ENCODE results near the gene MAP2K5. TPM values are rescaled to one million over a fixed set of nuclear protein-coding genes. Genes with fewer than 3 reads are reported as not detected.

MAP2K5 gene
- total RNA-seq, 2 experiments from 2014 or later: 18.0 to 26.7 TPM

DNA sequence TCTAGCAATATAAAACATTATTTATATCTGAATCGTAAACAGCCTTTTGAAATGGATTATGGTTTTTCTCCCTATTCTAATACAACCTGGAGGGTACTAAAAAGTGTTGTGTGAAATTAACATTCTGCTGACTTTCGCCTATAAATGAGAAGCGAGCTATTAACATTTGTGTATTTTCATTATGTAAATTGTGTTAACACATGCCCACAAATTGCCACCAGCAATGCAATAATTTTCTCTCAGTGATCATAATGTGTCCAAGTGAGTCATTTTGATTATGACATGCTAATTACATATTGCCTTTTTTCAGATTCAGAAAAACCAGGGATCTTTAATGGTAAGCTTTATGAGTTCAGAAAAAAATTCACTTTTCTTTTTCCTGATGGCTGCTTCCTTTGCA lies 205.4 kb downstream of the MAP2K5 start:
- ChIA-PET POLR2A (no interaction called here), CTCF (interaction anchor here (0.7 kb wide), 1 partner anchor 10 kb away, joined by 3 read pairs; no protein-coding TSS in a partner anchor)
- peaks cover 49% of the 10 kb centered on the region for H3K4me1 Mint-ChIP-seq
- intact Hi-C loops (cut with DNase I, micrococcal nuclease): loop anchor here in 1 of 2 experiments (10.0 kb wide), 2 partner anchors 503 to 723 kb away; no protein-coding TSS in a partner anchor
- no peak overlapping the region for H3K27ac Mint-ChIP-seq
- no peaks in the 10 kb centered on the region for H3K9me3 Mint-ChIP-seq (ENCODE audit: low read depth)
- no peak overlapping the region for H3K4me3 Mint-ChIP-seq
- no peak for DNase-seq
- no peaks in the 10 kb centered on the region for H3K36me3 Mint-ChIP-seq (ENCODE audit: low read depth)
- ATAC-seq: no peak
- no peaks in the 10 kb centered on the region for H3K27me3 Mint-ChIP-seq

DNA sequence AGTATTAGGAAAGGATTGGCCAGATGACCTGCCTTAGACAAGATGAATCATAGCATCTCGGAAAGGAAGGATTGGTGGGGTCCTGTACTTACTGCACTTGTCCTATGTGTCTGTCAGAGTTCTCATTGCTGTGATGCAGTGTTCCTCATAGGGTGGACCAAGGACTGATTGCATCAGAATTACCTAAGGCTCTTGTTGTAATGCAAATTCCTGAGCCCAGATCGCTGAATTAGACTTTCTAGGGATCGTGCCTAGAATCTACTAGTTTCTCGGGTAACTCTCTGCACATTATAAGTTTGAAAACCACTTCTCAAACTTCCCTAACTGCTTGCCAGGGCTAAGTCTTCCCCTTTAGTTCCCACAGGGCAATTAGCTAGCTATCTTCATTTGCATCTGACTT lies 207.9 kb downstream of the MAP2K5 start:
- intact Hi-C loops (cut with DNase I, micrococcal nuclease): no loop called here
- no peak overlapping the region for H3K4me3 Mint-ChIP-seq
- CTCF ChIA-PET: interaction anchor here (1.2 kb wide), 1 partner anchor 87 kb away, joined by 4 read pairs; no protein-coding TSS in a partner anchor
- H3K4me1 Mint-ChIP-seq: peaks cover 34% of the 10 kb centered on the region
- no peak overlapping the region for H3K27ac Mint-ChIP-seq
- no peaks in the 10 kb centered on the region for H3K9me3 Mint-ChIP-seq (ENCODE audit: low read depth)
- no peaks in the 10 kb centered on the region for H3K27me3 Mint-ChIP-seq
- ATAC-seq (no peak), DNase-seq (no peak)
- H3K36me3 Mint-ChIP-seq (ENCODE audit: low read depth): peaks cover 2% of the 10 kb centered on the region
- POLR2A ChIA-PET: no interaction called here

DNA sequence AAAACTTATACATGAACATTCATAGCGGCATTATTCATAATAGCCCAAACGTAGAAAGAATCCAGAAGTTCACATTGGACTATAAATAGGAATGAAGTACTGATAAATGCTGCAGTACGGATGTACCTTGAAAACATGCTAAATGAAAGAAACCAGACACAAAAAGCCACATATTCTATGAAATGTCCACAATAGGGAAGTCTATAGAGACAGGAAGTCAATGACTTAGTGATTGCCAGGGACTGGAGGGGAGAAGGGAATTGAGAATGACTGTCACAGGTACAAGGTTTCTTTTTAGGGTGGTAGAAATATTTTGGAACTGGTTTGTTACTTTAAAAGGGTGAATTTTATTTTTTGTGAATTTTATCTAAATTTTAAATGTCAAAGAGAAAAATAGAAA lies 211.4 kb downstream of the MAP2K5 start:
- peaks cover 2% of the 10 kb centered on the region for H3K36me3 Mint-ChIP-seq (ENCODE audit: low read depth)
- ChIA-PET CTCF (interaction anchor here (1.2 kb wide), 1 partner anchor 18 kb away, joined by 3 read pairs; no protein-coding TSS in a partner anchor), POLR2A (interaction anchor here (0.6 kb wide), 1 partner anchor 24 kb away, joined by 6 read pairs; no protein-coding TSS in a partner anchor)
- no peaks in the 10 kb centered on the region for H3K27me3 Mint-ChIP-seq
- no peak overlapping the region for H3K27ac Mint-ChIP-seq
- ATAC-seq: no peak
- no peak for DNase-seq
- H3K4me3 Mint-ChIP-seq: no peak overlapping the region
- peaks cover 42% of the 10 kb centered on the region for H3K4me1 Mint-ChIP-seq
- intact Hi-C loops (cut with DNase I, micrococcal nuclease): no loop called here
- H3K9me3 Mint-ChIP-seq (ENCODE audit: low read depth): no peaks in the 10 kb centered on the region

DNA sequence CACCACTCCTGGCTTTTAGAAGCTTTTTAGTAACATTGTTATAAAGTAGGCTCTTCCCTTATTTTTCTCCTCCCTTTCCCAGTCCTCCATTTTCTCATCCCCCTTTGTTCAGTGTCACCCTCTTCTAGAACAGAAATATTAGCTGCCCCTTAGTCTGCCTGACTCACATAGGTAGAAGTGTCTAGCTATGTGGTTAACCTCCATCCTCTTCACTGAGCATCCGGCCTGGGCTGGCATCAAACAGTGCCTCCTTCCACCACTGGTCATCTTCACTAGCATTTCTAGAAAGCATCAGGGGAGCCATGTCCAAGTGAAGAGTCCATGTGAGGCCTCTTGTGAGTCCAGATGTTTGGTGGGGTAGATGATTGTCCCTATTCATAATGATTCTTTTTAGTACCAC lies 212.8 kb downstream of the MAP2K5 start:
- Mint-ChIP-seq H3K9me3 (ENCODE audit: low read depth) (no peaks in the 10 kb centered on the region), H3K4me3 (no peak overlapping the region), H3K4me1 (peaks cover 51% of the 10 kb centered on the region), H3K36me3 (ENCODE audit: low read depth) (peaks cover 2% of the 10 kb centered on the region), H3K27me3 (no peaks in the 10 kb centered on the region), H3K27ac (no peak overlapping the region)
- no peak for DNase-seq
- ChIA-PET POLR2A (no interaction called here), CTCF (interaction anchor here (1.2 to 1.9 kb wide), 5 partner anchors 9 to 27 kb away, joined by 3 to 6 read pairs (median 3); no protein-coding TSS in a partner anchor)
- no peak for ATAC-seq
- intact Hi-C loops (cut with DNase I, micrococcal nuclease): no loop called here

DNA sequence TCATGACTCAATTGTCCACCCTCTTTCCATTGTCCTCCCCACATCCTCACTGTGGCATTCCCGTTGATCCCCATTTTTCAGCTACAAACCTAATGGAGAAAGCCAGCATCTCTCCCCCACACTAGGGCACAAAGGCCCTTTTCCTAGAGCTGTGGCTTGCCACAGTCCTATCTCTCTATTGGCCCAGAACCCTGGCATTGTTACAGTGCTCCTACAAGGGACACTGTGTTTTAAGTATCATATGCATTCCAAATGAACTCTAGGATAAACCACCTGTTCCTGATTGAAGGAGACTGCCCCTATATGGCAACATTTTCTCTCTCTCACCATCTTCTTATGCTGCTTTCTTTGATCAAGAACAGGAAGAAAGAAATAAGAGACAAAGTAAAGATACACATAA lies 213.4 kb downstream of the MAP2K5 start:
- peak overlapping the region; percentile 1 for H3K27ac Mint-ChIP-seq
- no peaks in the 10 kb centered on the region for H3K9me3 Mint-ChIP-seq (ENCODE audit: low read depth)
- peaks cover 2% of the 10 kb centered on the region for H3K36me3 Mint-ChIP-seq (ENCODE audit: low read depth)
- CTCF ChIA-PET: interaction anchor here (1.2 to 1.9 kb wide), 4 partner anchors 9 to 28 kb away, joined by 3 to 6 read pairs (median 3); no protein-coding TSS in a partner anchor
- ATAC-seq (no peak), DNase-seq (no peak)
- H3K27me3 Mint-ChIP-seq: no peaks in the 10 kb centered on the region
- POLR2A ChIA-PET: interaction anchor here (0.6 kb wide), 1 partner anchor 213 kb away, joined by 3 read pairs; the partner anchor contains the start of gene MAP2K5
- peaks cover 50% of the 10 kb centered on the region for H3K4me1 Mint-ChIP-seq
- intact Hi-C loops (cut with DNase I, micrococcal nuclease): no loop called here
- H3K4me3 Mint-ChIP-seq: no peak overlapping the region

DNA sequence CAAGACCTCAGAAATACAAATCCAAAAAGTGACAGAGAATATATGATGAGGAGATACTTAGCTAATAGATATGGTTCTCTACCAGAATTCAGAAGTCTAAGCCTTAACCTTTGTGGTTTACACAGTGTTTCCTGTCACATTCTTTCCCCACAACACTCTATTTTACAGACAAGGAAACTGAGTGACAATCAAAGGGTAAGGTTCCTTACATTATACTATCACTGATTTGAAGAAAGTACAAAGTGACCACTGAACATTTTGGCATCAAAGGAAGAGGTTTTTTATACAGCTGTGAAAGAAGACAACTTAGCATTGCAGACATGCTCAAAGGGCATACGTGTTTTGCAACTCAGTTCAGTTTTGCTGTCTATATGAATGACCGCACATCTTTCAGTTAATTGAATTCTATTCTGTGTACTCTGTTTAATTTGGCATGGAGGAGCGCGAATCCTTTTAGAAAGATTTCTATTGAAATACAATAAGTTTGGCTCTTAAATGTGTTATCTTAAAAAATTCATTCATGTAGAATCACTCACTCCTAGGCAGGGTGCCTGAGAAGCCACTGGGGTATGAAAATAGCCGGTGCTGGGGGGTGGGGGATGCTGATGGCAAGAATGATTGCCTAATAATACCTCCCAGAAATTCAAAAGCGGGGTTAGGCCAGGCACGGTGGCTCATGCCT lies 216.3 kb downstream of the MAP2K5 start:
- ATAC-seq: peak; percentile 9

DNA sequence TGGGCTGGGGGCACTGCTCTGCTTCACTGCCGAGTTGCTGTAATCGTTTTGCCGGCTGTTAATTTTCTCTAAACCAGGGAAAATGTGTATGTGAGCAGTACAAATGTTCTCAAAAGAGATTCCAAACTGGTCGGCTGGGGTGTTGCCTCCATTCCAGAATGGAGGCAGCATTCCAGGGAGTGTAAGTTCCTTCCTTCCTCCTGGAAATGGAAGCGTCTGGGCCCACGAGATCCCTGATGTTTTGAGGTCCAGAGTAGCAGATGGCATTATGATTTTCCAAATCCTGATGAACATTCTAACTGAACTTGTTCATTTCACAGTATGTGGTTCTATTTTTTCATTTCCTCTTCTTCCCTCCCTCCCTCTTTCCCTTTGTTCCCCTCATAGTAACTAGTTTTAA lies 218.4 kb downstream of the MAP2K5 start:
- ChIA-PET CTCF (interaction anchor here (0.9 kb wide), 1 partner anchor 10 kb away, joined by 3 read pairs; no protein-coding TSS in a partner anchor), POLR2A (no interaction called here)
- Mint-ChIP-seq H3K4me3 (no peak overlapping the region), H3K9me3 (ENCODE audit: low read depth) (no peaks in the 10 kb centered on the region), H3K27me3 (no peaks in the 10 kb centered on the region), H3K36me3 (ENCODE audit: low read depth) (peaks cover 5% of the 10 kb centered on the region), H3K27ac (no peak overlapping the region), H3K4me1 (peaks cover 77% of the 10 kb centered on the region)
- DNase-seq (no peak), ATAC-seq (no peak)
- intact Hi-C loops (cut with DNase I, micrococcal nuclease): loop anchor here (5.0 kb wide), 4 partner anchors 71 to 664 kb away; partner anchors contain the start of genes C15orf61 (in 1 of the 2) and MAP2K5 (in 1 of the 2)

More for the DNA sequence above, 216.3 kb downstream of the MAP2K5 start:
- Mint-ChIP-seq H3K9me3 (ENCODE audit: low read depth) (no peaks in the 10 kb centered on the region), H3K27me3 (no peaks in the 10 kb centered on the region), H3K36me3 (ENCODE audit: low read depth) (peaks cover 5% of the 10 kb centered on the region), H3K27ac (peak overlapping the region; percentile 64), H3K4me3 (peak overlapping the region; percentile 6), H3K4me1 (peaks cover 78% of the 10 kb centered on the region)
- DNase-seq: no peak
- CTCF ChIA-PET: interaction anchor here (0.6 to 0.7 kb wide), 3 partner anchors 32 to 452 kb away, joined by 3 read pairs; no protein-coding TSS in a partner anchor
- intact Hi-C loops (cut with DNase I, micrococcal nuclease): no loop called here
- POLR2A ChIA-PET: no interaction called here

DNA sequence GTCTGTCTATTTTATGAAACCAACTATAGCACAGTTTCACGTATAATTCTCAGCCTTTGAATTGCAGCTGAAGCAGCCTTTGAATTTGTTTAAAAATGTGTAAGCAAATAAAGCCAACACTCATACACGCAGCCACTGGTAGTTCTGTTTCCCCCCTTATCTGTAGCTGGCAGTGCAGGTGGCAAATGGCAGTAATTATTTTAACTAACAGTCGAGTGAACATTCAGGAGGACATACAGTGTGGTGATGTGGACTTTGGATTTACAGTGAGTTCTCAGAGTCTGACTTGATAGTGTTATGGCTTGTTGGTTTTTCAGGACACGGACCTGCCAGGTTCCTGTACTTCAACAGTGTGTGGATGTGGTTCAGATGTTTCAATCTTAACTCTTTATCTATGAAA lies 218.8 kb downstream of the MAP2K5 start:
- intact Hi-C loops (cut with DNase I, micrococcal nuclease): loop anchor here (5.0 kb wide), 4 partner anchors 71 to 664 kb away; partner anchors contain the start of genes C15orf61 (in 1 of the 2) and MAP2K5 (in 1 of the 2)

DNA sequence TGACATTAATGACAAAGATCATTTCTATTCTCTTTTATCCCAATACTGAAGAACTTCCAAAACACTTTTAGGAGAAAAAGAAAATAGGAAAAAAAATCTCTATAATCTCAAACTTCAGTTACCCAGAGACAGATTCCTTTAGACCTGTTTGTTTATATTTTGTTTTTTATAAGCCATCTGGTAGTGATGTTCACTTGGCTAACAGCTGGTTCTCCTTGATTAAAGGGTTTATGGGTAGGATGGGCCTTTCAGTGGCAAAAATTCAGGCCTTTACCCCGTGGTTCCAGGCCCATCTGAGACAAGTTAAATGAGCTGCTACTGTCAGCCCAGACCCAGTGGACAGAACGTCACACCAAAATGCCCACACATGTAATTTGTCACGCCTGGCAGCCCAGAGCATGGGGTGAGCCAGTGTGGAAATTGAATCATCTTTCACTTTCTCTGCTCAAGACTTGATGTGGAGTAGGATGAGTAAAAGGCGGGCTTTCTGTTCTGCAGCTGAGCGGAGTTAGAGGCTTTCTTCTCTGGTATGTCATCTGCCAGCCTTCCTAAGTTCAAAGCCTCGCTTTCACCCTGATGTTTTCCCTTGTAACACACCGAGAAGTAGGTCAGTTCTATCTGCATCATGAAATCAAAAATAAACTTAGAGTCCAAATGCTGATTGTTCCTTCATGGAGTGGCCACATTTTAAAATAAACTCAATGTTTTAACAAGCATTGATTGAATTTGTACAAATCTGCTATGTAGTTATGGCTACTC lies 220.3 kb downstream of the MAP2K5 start:
- intact Hi-C loops (cut with DNase I, micrococcal nuclease): loop anchor here (1.0 to 5.0 kb wide), 9 partner anchors 16 to 665 kb away; partner anchors contain the start of genes MAP2K5 (in 2 of the 2), C15orf61 (in 1 of the 2) and RNU6-1 (in 1 of the 2)
- Mint-ChIP-seq H3K27ac (peak overlapping the region; percentile 79), H3K36me3 (ENCODE audit: low read depth) (peaks cover 9% of the 10 kb centered on the region), H3K9me3 (ENCODE audit: low read depth) (no peaks in the 10 kb centered on the region), H3K4me3 (no peak overlapping the region), H3K27me3 (no peaks in the 10 kb centered on the region), H3K4me1 (peaks cover 76% of the 10 kb centered on the region)
- ChIA-PET CTCF (interaction anchor here (0.5 to 1.3 kb wide), 3 partner anchors 18 to 57 kb away, joined by 3 read pairs; no protein-coding TSS in a partner anchor), POLR2A (no interaction called here)
- peak; percentile 81 for DNase-seq
- peak; percentile 99 for ATAC-seq

More for the DNA sequence above, 218.8 kb downstream of the MAP2K5 start:
- Mint-ChIP-seq H3K36me3 (ENCODE audit: low read depth) (peaks cover 5% of the 10 kb centered on the region), H3K27me3 (no peaks in the 10 kb centered on the region), H3K4me1 (peaks cover 77% of the 10 kb centered on the region), H3K4me3 (no peak overlapping the region), H3K9me3 (ENCODE audit: low read depth) (no peaks in the 10 kb centered on the region), H3K27ac (no peak overlapping the region)
- ATAC-seq (no peak), DNase-seq (no peak)
- ChIA-PET CTCF (interaction anchor here (0.7 to 1.3 kb wide), 5 partner anchors 10 to 147 kb away, joined by 3 read pairs; no protein-coding TSS in a partner anchor), POLR2A (no interaction called here)

DNA sequence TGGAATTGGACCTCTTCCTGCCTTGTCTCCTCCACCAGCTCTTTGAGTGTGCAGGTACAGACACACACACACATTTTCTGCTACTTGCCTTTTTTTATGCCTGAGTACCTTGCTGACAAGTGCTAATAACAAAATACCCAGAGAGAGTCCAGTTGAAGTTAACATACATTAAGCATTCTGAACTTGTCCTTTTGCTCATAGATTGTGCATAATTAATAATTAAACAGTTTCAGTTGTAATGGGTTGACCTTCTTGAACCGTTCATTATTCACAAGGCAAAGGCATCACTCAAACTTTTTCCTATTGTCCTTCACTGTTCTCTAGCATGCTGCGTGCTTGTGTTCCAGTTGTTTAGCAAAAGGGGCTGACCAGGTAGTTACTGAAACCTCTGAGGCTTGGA lies 223.2 kb downstream of the MAP2K5 start:
- no peak for ATAC-seq
- peaks cover 11% of the 10 kb centered on the region for H3K36me3 Mint-ChIP-seq (ENCODE audit: low read depth)
- H3K27ac Mint-ChIP-seq: no peak overlapping the region
- H3K9me3 Mint-ChIP-seq (ENCODE audit: low read depth): no peaks in the 10 kb centered on the region
- no peak overlapping the region for H3K4me3 Mint-ChIP-seq
- intact Hi-C loops (cut with DNase I, micrococcal nuclease): no loop called here
- H3K4me1 Mint-ChIP-seq: peaks cover 51% of the 10 kb centered on the region
- POLR2A ChIA-PET: no interaction called here
- CTCF ChIA-PET: no interaction called here
- H3K27me3 Mint-ChIP-seq: no peaks in the 10 kb centered on the region
- no peak for DNase-seq

DNA sequence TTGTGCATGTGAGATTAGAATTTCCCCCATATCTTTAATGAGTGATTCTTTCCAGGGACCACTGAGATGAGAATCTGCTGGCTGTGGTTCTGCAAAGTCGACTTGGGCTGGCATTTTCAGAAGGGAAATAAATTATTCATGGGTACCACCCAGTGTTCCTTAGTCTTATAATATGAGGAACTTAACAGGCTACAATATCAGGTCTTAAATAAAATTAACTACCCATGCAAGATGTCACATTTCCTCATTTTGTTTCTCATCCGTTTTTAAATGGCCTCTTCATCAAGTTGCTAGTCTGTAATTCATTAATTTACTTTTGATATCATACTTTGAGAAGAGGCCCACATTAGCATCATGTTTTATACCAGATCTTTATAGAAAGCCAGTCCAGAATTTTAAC lies 224.5 kb downstream of the MAP2K5 start:
- Mint-ChIP-seq H3K4me1 (peaks cover 39% of the 10 kb centered on the region), H3K27me3 (no peaks in the 10 kb centered on the region), H3K36me3 (ENCODE audit: low read depth) (peaks cover 8% of the 10 kb centered on the region), H3K4me3 (no peak overlapping the region), H3K9me3 (ENCODE audit: low read depth) (no peaks in the 10 kb centered on the region), H3K27ac (no peak overlapping the region)
- intact Hi-C loops (cut with DNase I, micrococcal nuclease): no loop called here
- ChIA-PET POLR2A (no interaction called here), CTCF (no interaction called here)
- no peak for DNase-seq
- no peak for ATAC-seq
